IPS-15b (cell line): ENCODE results near the gene PCNA.

Source experiments
- H3K27me3 ChIP-seq: one replicate; pipeline ENCODE4 v1.6.1; 2013; ENCODE audit warnings: low read length; ENCODE audit not compliant: control insufficient read depth, insufficient read depth
- H3K36me3 ChIP-seq: one replicate; pipeline ENCODE4 v1.6.1; 2013; ENCODE audit warnings: low read length; ENCODE audit not compliant: control insufficient read depth, insufficient read depth
- H3K4me1 ChIP-seq: one replicate; pipeline ENCODE4 v1.6.1; 2013; ENCODE audit warnings: mild to moderate bottlenecking, low read length; ENCODE audit not compliant: control insufficient read depth, insufficient read depth
- H3K4me3 ChIP-seq: one replicate; pipeline ENCODE4 v1.5.1; 2013; ENCODE audit warnings: low read depth, low read length
- H3K9ac ChIP-seq: one replicate; pipeline ENCODE4 v1.6.1; 2013; ENCODE audit warnings: low read depth, mild to moderate bottlenecking, low read length
- H3K9me3 ChIP-seq: one replicate; pipeline ENCODE4 v1.6.1; 2013; ENCODE audit warnings: mild to moderate bottlenecking, low read length; ENCODE audit not compliant: control insufficient read depth, insufficient read depth

PCNA gene

GRCh38 chr20:5153152-5153467, 33.4 kb upstream of the PCNA start:
- no peaks in the 10 kb centered on the region for H3K4me1 ChIP-seq
- H3K36me3 ChIP-seq, result no peaks in the 10 kb centered on the region
- no peaks in the 10 kb centered on the region for H3K9me3 ChIP-seq
- no peak overlapping the region for H3K9ac ChIP-seq
- no peaks in the 10 kb centered on the region for H3K27me3 ChIP-seq
- no peak overlapping the region for H3K4me3 ChIP-seq

GRCh38 chr20:5150226-5151076, 30.7 kb upstream of the PCNA start:
- no peak overlapping the region for H3K9ac ChIP-seq
- H3K4me1 ChIP-seq, result no peaks in the 10 kb centered on the region
- H3K4me3 ChIP-seq, result no peak overlapping the region
- no peaks in the 10 kb centered on the region for H3K9me3 ChIP-seq
- no peaks in the 10 kb centered on the region for H3K27me3 ChIP-seq
- no peaks in the 10 kb centered on the region for H3K36me3 ChIP-seq

- Histone ChIP-seq H3K4me3 (no peak overlapping the region), H3K9me3 (no peaks in the 10 kb centered on the region)
These were observed 30.1 kb upstream of the PCNA start for GRCh38 chr20:5149892-5150225.

DNA sequence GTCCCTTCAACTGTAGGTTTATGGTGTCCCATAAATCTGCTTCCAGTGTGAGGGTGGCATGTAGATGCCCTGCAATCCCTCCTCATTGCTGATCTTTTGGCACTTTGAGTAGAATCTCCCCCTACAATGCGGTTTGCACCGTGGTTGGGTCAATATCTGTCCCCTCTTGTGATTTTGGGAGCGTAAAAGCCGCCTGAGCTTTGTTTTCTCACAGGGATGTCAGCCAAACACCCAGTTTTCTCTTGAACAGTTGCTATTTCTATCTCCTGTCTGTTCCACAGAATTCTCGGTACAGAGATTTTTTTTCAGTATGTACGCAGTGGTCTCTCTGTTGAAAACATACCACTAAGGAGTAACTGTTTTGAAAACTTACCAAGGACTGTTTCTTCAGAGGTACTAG, 28.8 kb upstream of the PCNA start:
- no peak overlapping the region for H3K9ac ChIP-seq
- H3K9me3 ChIP-seq, result no peaks in the 10 kb centered on the region
- H3K4me1 ChIP-seq, result no peaks in the 10 kb centered on the region
- no peak overlapping the region for H3K4me3 ChIP-seq
- H3K27me3 ChIP-seq, result no peaks in the 10 kb centered on the region
- H3K36me3 ChIP-seq, result no peaks in the 10 kb centered on the region

More at GRCh38 chr20:5149892-5150225, 30.1 kb upstream of the PCNA start:
- Histone ChIP-seq H3K9ac (no peak overlapping the region), H3K4me1 (no peaks in the 10 kb centered on the region), H3K27me3 (no peaks in the 10 kb centered on the region), H3K36me3 (no peaks in the 10 kb centered on the region)

DNA sequence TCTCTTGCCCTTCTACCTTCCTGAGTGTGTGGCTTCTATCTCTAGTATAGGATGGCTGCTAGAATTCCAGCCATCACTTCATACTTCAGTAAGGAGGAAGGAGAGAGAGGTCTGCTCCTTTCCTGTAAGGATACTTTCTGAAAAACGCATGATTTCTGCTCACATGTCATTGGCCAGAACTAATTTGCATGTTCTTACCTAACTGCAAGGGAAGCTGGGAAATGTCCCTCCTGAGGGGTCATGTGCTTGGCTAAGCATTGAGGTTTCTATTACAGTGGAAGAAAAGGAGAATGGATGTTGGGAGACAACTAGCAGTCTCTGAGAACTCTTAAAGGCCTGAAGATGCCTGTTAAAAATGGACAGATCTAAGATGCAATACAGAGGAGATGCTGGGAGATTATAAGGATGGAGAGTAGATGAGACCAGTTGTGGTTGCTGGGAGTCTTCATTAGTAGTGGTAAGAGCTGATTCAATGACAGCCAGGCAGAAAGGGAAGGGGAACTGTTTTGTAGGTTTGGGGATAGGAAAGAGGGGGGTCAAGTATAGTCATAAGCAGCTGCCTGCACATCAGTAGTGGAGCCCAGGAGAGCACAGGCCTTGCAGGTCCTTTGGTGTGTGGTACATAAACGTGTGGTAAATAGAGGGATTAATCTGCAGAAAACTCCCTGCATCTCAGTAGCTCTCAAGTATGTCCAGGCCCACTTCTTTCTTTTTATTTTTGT, 27.3 kb upstream of the PCNA start:
- Histone ChIP-seq H3K4me3 (no peak overlapping the region), H3K27me3 (no peaks in the 10 kb centered on the region), H3K4me1 (no peaks in the 10 kb centered on the region), H3K9ac (no peak overlapping the region), H3K9me3 (no peaks in the 10 kb centered on the region), H3K36me3 (no peaks in the 10 kb centered on the region)

- H3K4me3 ChIP-seq, result no peak overlapping the region
- no peak overlapping the region for H3K9ac ChIP-seq
- H3K36me3 ChIP-seq, result no peaks in the 10 kb centered on the region
- H3K9me3 ChIP-seq, result no peaks in the 10 kb centered on the region
- no peaks in the 10 kb centered on the region for H3K27me3 ChIP-seq
- no peaks in the 10 kb centered on the region for H3K4me1 ChIP-seq
These were observed 26.4 kb upstream of the PCNA start for GRCh38 chr20:5146099-5146668.

- Histone ChIP-seq H3K9me3 (no peaks in the 10 kb centered on the region), H3K36me3 (no peaks in the 10 kb centered on the region), H3K27me3 (no peaks in the 10 kb centered on the region), H3K4me1 (no peaks in the 10 kb centered on the region), H3K4me3 (no peak overlapping the region), H3K9ac (no peak overlapping the region)
These were observed 25.8 kb upstream of the PCNA start for GRCh38 chr20:5145365-5146098.

GRCh38 chr20:5143851-5144250, 24.1 kb upstream of the PCNA start:
- Histone ChIP-seq H3K9me3 (no peaks in the 10 kb centered on the region), H3K27me3 (no peaks in the 10 kb centered on the region), H3K4me1 (no peaks in the 10 kb centered on the region), H3K36me3 (no peaks in the 10 kb centered on the region), H3K4me3 (no peak overlapping the region), H3K9ac (no peak overlapping the region)

GRCh38 chr20:5141615-5142014, 21.9 kb upstream of the PCNA start:
- Histone ChIP-seq H3K27me3 (no peaks in the 10 kb centered on the region), H3K36me3 (no peaks in the 10 kb centered on the region), H3K9me3 (no peaks in the 10 kb centered on the region), H3K9ac (no peak overlapping the region), H3K4me1 (no peaks in the 10 kb centered on the region), H3K4me3 (no peak overlapping the region)

DNA sequence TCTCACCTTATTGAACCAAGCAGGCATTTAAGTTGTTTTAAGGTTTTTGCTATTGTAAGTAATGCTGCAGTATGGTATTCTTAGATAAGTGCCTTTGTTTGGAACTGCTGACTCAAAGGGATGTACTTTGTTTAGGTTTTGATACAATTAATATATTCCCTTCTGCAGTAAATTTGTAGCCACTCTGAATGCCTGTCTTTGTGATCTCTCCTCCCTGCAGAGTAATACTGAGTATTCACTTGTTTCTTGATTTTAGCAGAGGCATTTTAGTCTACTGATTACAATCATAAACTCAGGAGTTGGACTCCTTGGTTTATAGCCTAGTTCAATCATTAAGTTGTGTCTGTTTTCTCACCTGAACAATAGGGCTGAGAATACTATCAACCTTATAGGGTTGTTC, 20.4 kb upstream of the PCNA start:
- Histone ChIP-seq H3K9me3 (no peaks in the 10 kb centered on the region), H3K36me3 (no peaks in the 10 kb centered on the region), H3K4me1 (no peaks in the 10 kb centered on the region), H3K4me3 (no peak overlapping the region), H3K9ac (no peak overlapping the region), H3K27me3 (no peaks in the 10 kb centered on the region)

- Histone ChIP-seq H3K9me3 (no peaks in the 10 kb centered on the region), H3K36me3 (no peaks in the 10 kb centered on the region), H3K9ac (no peak overlapping the region), H3K4me1 (no peaks in the 10 kb centered on the region), H3K27me3 (no peaks in the 10 kb centered on the region), H3K4me3 (no peak overlapping the region)
These were observed 16.3 kb upstream of the PCNA start for GRCh38 chr20:5136096-5136495.
